HUDEP-2 (cell line): ENCODE measurements around the gene SEC16A.

Source experiments
- DNase-seq, 76 experiments: peaks; one replicate each; lab custom pipeline; 2025; ENCODE audit not compliant: unreplicated experiment in 76 of 76; lab: John Stamatoyannopoulos, UW

SEC16A gene

GRCh38 chr9:136444102-136444501 lies 38.7 kb downstream of the SEC16A start:
- no peak for DNase-seq

GRCh38 chr9:136443687-136444086 lies 39.2 kb downstream of the SEC16A start:
- DNase-seq = no peak

DNA sequence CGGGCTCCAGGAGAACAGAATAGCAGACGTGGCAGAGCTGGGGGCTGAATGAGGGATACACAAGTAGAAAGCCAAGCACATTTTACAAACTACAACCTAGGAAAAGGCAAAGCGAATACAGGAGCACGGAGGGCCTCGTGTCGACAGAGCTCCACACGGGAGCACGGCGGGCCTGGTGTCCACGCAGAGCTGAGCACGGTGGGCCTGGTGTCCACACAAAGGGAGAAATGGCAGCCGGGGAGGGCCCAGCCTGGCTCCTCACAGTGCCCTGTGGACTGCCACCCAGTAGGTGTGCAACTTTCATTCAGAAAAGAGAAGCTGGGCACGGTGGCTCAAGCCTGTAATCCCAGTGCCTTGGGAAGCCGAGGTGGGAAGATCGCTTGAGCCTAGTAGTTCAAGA lies 39.8 kb downstream of the SEC16A start:
- no peak for DNase-seq

GRCh38 chr9:136442265-136442664 lies 40.6 kb downstream of the SEC16A start:
- no peak for DNase-seq

DNA sequence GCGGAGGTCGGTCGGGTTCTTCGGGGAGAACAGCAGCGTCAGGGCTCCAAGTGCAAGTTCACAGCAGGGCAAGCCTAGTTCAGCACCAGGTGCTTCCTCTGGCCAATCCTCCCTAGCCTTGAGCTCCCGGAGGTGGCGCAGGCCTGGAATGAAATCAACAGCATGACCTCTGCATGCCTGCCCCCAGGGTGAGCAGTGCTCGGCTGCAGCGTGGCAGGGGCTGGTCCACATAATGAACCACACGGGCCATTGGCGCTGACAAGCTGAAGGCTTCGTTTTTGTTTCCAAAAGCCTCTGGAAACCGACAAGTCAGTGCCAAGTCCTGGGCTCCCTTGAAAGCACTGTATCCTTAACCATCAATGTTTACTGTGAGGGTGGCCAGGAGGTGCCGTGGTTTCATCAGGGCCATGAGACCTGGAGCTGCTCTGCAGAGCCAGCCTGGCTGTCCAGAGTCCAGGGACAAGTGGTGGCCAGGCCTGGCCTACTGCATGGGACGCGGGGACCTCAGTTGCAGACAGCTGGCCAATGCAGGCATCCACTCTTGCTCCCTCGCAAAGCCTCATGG lies 41.1 kb downstream of the SEC16A start:
- DNase-seq = no peak

DNA sequence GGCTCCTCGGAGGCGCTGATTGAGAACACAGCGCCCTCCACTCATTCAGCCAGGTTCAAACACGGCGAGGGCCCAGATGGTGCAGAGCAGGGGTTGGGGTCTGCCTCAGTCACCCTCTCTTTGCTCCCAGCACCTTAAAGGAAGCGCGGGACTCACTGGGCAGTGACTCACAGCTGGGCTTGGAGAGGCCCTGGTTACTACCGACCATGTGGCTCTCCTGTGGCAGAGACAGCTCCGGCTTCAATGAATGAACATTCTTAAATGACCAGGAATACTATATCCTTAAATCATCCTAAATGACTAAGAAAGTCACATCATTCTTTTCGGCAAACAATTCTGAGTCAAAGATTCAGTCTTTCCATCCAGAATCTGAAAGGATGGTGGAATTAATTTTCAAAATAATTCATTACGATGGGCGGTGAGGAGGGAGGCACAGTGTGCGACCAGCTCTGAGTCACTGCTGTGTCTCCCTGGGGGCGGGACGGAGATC lies 41.6 kb downstream of the SEC16A start:
- DNase-seq = no peak

- peak in 67 of 76 experiments; percentile 0 to 82 (median 60) for DNase-seq
These were observed 43.1 kb downstream of the SEC16A start, which contains the start of gene INPP5E for GRCh38 chr9:136439481-136440408. Gene INPP5E, minus strand, starts transcription at chr9:136439845. Its CDS starts 426 bp downstream, at chr9:136439419.

GRCh38 chr9:136438548-136439480 lies 44.0 kb downstream of the SEC16A start:
- peak in 14 of 76 experiments; percentile 4 to 40 (median 22) for DNase-seq

DNA sequence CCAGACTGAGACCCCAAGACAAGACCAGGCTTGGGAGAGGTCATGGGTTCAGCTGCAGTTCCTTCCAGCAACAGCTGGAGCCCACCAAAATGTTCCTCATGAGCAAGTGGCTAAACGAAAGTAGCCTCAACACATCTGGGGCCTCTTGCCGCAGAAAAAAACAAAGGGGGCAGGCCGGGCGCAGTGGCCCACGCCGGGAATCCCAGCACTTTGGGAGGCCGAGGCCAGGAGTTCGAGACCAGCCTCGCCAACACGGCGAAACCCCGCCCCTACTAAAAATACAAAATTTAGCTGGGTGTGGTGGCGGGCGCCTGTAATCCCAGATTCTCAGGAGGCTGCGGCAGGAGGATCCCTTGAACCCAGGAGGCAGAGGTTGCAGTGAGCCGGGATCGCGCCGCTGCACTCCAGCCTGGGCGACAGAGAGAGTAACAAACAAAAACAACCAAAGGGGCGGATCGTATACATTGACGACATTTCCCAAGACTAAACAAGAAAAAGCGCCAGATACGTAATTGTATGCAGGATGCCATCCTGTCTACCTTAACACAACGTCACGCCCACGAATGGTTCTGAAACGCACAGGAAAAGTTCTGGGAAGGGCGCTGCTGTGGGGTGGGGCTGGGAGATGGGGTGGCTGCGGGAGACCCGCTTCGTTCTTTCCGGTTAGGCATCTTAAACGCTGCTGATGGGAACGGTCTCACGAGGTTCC lies 44.8 kb downstream of the SEC16A start:
- no peak for DNase-seq

- peak in 14 of 76 experiments; percentile 4 to 44 (median 18) for DNase-seq
These were observed 45.4 kb downstream of the SEC16A start for GRCh38 chr9:136437430-136437829.

DNA sequence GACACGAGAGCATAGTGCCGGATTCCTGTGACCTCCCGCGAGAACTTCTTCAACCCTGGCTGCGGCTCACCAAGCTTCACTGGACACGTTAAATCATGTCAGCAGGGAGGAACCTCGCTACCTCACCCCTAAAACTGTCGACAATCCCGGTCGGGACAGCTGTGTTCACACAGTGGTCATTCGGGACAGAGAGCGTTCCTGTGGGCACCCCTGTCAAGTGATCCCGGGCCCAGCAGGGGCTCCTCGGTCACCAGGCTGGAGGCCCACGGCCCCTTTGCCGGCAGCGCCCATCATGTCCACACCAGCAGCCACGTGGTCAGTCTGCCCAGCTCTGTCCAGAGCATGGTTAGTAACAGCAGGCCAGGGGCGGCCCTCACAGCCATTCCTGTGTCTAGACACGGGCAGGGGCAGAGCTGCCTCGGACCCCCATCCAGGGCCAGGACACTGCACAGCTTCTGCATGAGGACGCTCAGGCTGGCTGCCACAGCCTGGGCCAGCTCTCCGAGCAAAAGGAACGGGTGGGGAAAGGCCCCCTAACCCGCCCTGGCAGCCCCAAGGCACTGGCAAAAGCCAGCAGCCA lies 46.7 kb downstream of the SEC16A start:
- DNase-seq = no peak

GRCh38 chr9:136434580-136435169 lies 48.2 kb downstream of the SEC16A start:
- DNase-seq = no peak

DNA sequence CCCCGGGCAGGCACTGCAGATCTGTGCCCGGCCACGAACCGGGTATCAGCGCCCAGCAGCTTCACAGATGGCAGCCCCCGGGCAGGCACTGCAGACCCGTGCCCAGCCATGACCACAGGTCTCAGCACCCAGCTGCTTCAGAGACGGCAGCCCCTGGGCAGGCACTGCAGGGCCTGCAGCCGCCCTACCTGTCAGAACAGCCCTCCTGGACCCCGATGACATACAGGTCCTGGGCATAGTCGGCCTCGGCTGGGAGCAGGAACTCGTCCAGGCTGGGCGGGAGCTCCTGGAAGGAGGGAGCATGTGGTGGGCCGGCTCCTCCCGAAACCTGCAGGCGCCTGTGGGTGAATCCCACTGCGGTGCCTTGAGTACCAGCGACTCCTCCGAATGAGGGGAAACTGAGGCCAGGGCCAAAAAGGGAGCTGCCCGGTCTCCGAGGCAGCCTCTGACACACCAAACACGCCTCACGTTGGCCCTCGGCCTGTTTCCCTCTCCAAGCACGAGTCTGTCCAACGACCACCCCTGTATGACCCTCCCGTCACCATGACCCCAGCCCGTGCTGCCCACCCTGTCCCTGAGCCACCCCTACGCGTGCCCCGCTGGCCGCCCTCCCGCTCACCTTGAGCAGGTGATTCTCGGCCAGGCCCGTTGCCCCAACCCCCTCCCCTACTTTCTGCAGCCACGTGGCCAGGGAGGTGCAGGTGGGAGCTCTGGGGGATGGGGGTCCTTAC lies 48.8 kb downstream of the SEC16A start:
- no peak for DNase-seq

GRCh38 chr9:136433043-136433715 lies 49.7 kb downstream of the SEC16A start:
- DNase-seq = no peak

- DNase-seq = no peak
These were observed 50.2 kb downstream of the SEC16A start for GRCh38 chr9:136432591-136432990.

DNA sequence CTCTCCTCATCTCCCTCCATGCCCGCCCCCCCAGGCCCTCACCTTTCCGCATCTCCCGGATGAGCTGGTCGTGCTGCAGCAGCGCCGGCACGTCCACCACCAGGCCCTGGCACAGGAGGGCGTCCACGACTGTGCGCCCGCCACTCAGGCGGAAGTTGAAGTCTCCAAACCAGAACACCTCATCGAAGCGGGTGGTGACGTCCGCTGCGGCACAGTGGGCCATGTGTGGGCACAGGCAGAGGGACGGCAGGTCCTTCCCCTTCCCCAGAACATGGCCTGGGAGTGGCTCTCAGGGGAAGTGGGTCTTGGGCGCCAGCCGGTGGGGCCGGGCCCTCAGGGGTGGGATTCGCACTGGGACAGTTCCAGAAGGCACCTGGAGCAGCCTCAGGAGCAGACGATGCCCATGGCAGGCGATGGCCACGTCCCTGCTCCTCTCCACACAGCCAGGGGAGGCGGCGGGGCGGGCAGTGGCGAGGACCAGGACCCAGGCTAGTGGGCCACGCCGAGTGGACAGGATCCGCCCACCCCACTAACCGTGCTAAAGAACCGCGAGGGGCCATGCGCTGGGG lies 51.0 kb downstream of the SEC16A start:
- DNase-seq = no peak

DNA sequence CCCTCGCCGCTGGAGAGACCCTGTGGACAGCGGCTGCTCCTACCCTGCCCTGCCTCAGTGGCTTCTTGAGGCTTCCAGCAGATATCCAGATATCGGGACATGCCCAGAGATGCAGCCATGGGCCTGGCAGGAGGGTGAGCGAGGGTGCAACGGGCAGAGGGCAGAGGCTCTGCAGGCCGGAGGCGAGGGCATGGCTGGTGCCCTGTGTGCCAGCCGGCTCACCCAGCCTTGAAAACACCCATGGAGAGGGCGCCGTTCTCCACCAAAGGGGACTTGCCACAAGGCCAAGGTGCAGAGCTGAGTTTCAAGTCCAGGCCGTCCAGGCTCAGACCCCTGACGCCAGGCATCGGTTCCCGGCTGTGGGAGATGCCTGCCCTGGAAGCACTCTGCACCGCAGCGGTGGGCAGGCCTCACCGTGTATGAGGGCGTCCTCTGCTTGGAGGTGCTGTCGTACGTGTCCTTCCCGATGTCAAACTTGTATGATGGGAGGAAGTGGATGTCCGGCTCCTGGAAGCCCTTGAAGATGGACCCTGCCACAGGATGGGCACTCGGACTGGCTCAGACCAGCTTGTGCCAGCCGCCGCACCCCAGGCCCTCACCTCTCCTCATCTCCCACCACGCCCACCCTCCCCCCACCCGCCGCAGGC lies 52.1 kb downstream of the SEC16A start:
- DNase-seq = no peak
